ENCODE measurements around the gene LDB2. TPM values are rescaled to one million over a fixed set of nuclear protein-coding genes. Genes with fewer than 3 reads are reported as not detected.

Gene LDB2
- total and polyA plus RNA-seq, 2 of the 8 experiments (the other 6 are each of a cell fraction or from before 2014, with no cell fraction given) = 57.0 to 140 TPM

DNA sequence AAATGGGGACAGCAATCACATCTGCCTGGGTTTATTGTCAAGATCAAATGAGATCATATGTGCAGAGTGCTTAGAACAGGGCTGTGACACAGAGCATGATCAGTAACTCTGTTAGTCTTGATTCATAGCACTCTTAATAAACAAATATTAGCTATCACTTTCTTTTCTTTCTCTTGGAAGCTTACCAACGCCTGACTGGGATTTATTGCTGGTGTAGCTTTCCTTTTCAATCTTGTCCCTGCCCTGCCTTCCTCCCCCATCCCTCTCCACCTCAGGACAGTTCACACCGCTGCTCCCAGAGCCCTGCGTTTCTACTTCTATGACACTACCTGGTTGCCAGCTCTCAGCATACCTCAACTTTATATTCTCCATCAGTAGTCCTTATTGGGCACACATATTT lies 120.7 kb downstream of the LDB2 start:
- peaks cover 0 to 16% (median 3%) of the 10 kb centered on the region in 4 experiments; a peak in 3 of 8 replicates for H3K36me3 ChIP-seq (ENCODE audit: control insufficient read depth in 2 of 4, insufficient read depth in 4 of 4, low read length in 3 of 4)
- no peak overlapping the region for H2BK5ac ChIP-seq (ENCODE audit: low read depth, low read length)
- peaks cover 3 to 10% (median 8%) of the 10 kb centered on the region in 4 experiments; a peak in 4 of 7 replicates for H3K4me1 ChIP-seq (replicated peaks in 1 of 4; ENCODE audit: control insufficient read depth in 3 of 4, insufficient read depth in 4 of 4, low read length in 3 of 4)
- H2BK120ac ChIP-seq (replicated peaks; ENCODE audit: low read depth, low read length) = no peak overlapping the region
- 86% methylated on average over 3 of the region's 3 CpGs; no CpG with 5 or more reads in 1 of the 2 experiments for WGBS, 2 experiments (ENCODE audit: extremely low coverage in 1 of 2, insufficient coverage in 1 of 2, insufficient read length in 1 of 2, insufficient replicate concordance in 2 of 2, low coverage in 1 of 2, low lambda C conversion rate in 2 of 2, missing lambda C conversion rate in 1 of 2)
- peaks cover 0 to 2% of the 10 kb centered on the region in 2 experiments; a peak in 1 of 4 replicates for H3K79me2 ChIP-seq (ENCODE audit: control insufficient read depth in 1 of 2, insufficient read depth in 2 of 2, low read length in 2 of 2)
- no peak overlapping the region for H3K14ac ChIP-seq (ENCODE audit: insufficient read length)
- no peak overlapping the region for H4K5ac ChIP-seq (ENCODE audit: insufficient read length, low read depth, low read length)
- no peak overlapping the region for H2AFZ ChIP-seq (ENCODE audit: low read length)
- H3K27ac ChIP-seq (ENCODE audit: low read depth, low read length) = no peak overlapping the region
- no peak overlapping the region for H3K18ac ChIP-seq (ENCODE audit: extremely low read depth, low read length)
- no peaks in the 10 kb centered on the region for H3K79me1 ChIP-seq (ENCODE audit: low read depth, low read length)
- ChIA-PET POLR2A (ENCODE audit: partially characterized antibody) (interaction anchor here (1.4 kb wide), 1 partner anchor 9 kb away, joined by 4 read pairs; no protein-coding TSS in a partner anchor), CTCF (ENCODE audit: partially characterized antibody) (interaction anchor here (1.0 to 1.9 kb wide), 5 partner anchors 11 to 181 kb away, joined by 3 to 7 read pairs (median 4); no protein-coding TSS in a partner anchor)
- no peaks in the 10 kb centered on the region for H3K27me3 ChIP-seq (replicated peaks in 1 of 4; ENCODE audit: control insufficient read depth in 3 of 4, extremely low read depth in 1 of 4, insufficient read depth in 3 of 4, low read length in 3 of 4)
- no peak overlapping the region for H3K4me3 ChIP-seq (ENCODE audit: extremely low read depth in 1 of 4, insufficient read depth in 2 of 4, low read depth in 3 of 4, low read length in 4 of 4)
- H3K23ac ChIP-seq (ENCODE audit: insufficient read length) = no peak overlapping the region
- no peak overlapping the region for H4K91ac ChIP-seq (replicated peaks; ENCODE audit: insufficient read length, low read length)
- no peak overlapping the region for H2AK5ac ChIP-seq (ENCODE audit: low read depth, low read length)
- TF ChIP-seq POU5F1 (IDR thresholded peaks at IDR 0.05; ENCODE audit: low read depth, low read length) (no peak), KDM1A (IDR thresholded peaks at IDR 0.05; ENCODE audit: borderline replicate concordance, low read length) (no peak), TCF12 (IDR thresholded peaks at IDR 0.05; ENCODE audit: low read depth, low read length) (no peak), EGR1 (IDR thresholded peaks at IDR 0.05; ENCODE audit: borderline replicate concordance, low read depth, low read length) (no peak), SIRT6 (IDR thresholded peaks at IDR 0.05; ENCODE audit: low read length) (no peak), SP4 (IDR thresholded peaks at IDR 0.05; ENCODE audit: low read length) (no peak), JUN (IDR thresholded peaks at IDR 0.05; ENCODE audit: low read depth, low read length) (no peak), POLR2A (IDR thresholded peaks at IDR 0.05; ENCODE audit: control extremely low read depth in 1 of 2, low read depth in 2 of 2, low read length in 2 of 2) (peak in 1 of 2 experiments; percentile 33; a peak in 1 of 3 replicates)
- no peak for FAIRE-seq
- H3K23me2 ChIP-seq (ENCODE audit: low read depth, low read length) = no peaks in the 10 kb centered on the region
- H3K4ac ChIP-seq (replicated peaks; ENCODE audit: insufficient read length, low read depth, low read length) = no peak overlapping the region
- no peak overlapping the region for H2BK20ac ChIP-seq (ENCODE audit: low read length)
- no peak overlapping the region for H3K56ac ChIP-seq (replicated peaks; ENCODE audit: insufficient read length, low read depth, low read length)
- H2BK15ac ChIP-seq (ENCODE audit: low read length) = no peak overlapping the region
- no peak overlapping the region for H3K9ac ChIP-seq (replicated peaks in 1 of 4; ENCODE audit: extremely low read depth in 1 of 4, low read depth in 3 of 4, low read length in 3 of 4)
- no peak for DNase-seq (ENCODE audit: low read depth in 1 of 2, low spot score in 2 of 2)
- H4K8ac ChIP-seq (ENCODE audit: extremely low read depth, insufficient read depth, low read length) = no peak overlapping the region
- no peaks in the 10 kb centered on the region for H3K9me3 ChIP-seq (ENCODE audit: insufficient read depth in 2 of 2, low read depth in 1 of 2, low read length in 1 of 2)
- H4K20me1 ChIP-seq (replicated peaks in 1 of 2; ENCODE audit: control insufficient read depth in 1 of 2, insufficient read depth in 2 of 2, low read length in 2 of 2) = no peaks in the 10 kb centered on the region
- no peak overlapping the region for H2BK12ac ChIP-seq (ENCODE audit: low read depth, low read length)
- no peak overlapping the region for H3K4me2 ChIP-seq (ENCODE audit: insufficient read depth in 1 of 2, low read depth in 2 of 2, low read length in 2 of 2)

Measured in H1 (cell line).